NCI-H226 (cell line): ENCODE results near the gene PDCD6IP.

Experiments used
- DNase-seq: peaks from one replicate; pipeline ENCODE4 v3.0.0-alpha.2; 2015

The PDCD6IP gene

DNA sequence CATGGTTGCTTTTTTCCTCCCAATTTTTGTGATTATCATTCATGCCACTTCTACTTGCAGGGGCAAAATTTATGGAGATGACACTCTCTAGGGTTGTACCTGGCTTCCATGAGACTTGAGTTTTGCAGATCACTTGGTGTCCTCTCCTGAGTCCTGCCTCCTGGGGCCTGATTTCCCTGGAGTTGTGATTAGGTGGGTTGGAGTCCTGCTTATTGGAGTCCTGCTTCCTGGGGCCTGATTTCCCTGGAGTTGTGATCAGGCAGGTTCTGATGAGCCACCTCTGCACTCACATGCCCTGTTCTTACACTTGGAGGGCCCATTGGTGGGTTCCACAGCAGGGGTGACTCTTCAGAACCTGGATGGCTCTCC is 102.0 kb downstream of the PDCD6IP start:
- DNase-seq: no peak

DNA sequence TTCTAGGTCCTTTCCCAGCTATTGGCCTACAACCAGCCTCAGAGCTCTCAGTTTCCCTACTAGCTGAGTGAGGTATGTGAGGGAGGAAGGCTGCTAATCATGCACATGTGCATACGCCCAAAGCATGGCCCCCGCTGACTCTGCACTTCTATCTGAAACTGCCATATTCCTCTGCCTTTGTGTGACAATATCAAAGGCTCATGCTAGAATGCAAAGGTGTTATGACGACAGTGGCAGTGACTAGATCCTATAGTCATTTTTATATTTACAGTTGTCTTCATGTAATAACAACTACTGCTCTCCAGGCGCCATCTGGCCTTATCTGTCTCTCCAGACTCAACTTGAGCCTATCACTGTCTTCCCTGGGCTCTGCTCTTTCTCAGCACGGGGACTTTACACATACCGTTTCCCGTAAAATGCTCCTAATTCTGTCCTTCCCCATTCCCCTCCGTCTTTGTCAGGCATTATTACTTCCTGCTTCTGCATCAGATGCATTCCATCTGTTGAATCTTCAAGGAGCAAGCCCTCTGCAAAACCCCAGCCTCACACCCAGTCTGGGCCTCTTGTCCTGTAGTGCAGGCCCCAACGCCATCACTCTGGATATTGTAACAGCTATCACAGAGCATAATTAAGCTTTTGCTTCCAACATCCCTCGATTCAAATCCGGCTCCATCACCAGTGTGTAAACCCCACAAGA is 102.5 kb downstream of the PDCD6IP start:
- DNase-seq: no peak

DNA sequence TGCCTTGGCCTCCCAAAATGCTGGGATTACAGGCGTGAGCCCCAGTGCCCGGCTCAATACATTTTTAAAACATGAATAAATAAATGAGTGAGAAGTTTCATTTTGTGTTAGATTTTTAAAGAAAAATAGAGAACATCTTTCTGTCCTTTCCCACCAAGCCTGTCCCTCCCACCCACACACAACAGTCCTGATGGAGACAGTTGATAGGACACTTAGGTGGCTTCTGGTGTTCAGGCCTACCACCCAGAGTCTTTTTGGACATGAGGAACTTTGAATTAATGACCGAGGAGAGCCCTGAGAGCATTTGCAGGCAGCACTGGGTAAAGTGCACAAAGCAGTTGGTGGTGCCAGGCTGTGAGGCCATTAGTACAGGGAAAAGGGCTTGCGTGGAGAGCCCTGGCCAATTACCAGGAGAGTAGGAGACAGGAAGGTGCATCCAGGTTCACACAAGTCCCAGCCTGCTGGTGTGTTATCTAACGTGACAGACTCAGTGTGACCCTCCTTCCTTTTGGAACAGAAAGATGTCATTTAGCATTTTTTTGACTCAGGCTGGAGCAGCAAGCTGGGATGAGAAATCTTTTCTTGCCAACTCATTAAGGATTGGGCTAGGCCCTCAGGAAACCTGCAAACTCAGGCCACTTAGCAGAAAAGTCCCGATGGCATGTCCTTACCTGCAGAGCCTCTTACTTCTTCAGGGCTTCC is 103.6 kb downstream of the PDCD6IP start:
- no peak for DNase-seq

DNA sequence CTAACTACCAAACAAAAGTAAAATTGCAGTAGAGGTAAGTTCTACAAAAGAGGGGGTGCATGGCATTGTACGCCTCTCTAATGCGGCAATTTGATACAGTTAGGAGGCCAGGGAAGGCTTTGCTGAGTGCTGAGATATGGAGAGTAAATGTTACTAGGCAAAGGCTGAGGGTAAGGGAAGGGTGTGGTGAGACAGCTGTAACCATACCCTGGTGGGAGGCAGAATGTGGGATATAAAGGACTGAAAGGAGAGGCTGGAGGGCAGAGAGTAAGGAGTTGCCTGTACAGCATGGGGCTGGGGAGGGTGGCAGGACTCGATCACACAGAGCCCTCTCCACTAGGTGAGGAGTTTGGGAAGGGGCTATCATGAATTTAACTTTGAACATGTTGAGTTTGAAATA is 106.3 kb downstream of the PDCD6IP start:
- DNase-seq: no peak

DNA sequence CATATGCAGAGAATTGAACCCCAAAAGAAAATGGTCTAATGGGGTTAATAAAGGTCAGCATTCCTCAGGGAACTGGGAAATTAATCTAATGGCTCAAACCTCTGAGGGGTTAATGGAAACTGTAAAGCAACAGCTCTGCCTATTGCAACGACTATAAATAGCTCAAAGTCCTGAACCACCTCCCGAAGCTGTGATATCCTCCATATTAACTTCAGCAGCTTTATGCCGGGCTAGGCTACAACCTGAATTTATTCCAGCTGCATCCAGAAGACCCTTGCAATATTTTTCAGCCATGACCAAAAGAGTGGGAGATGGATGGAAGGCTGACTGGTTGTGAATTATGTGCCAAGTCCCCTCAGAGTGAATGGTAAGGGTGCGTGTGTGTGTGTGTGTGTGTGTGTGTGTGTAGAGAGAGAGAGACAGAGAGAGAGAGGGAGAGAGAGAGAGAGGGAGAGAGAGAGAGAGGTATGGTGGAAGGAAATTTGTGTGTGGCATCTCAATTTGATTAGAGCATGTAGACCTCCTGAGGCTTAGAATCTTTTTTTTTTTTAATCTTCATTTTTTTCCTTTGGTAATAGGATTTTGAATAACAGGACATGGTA is 109.9 kb downstream of the PDCD6IP start:
- DNase-seq: no peak

DNA sequence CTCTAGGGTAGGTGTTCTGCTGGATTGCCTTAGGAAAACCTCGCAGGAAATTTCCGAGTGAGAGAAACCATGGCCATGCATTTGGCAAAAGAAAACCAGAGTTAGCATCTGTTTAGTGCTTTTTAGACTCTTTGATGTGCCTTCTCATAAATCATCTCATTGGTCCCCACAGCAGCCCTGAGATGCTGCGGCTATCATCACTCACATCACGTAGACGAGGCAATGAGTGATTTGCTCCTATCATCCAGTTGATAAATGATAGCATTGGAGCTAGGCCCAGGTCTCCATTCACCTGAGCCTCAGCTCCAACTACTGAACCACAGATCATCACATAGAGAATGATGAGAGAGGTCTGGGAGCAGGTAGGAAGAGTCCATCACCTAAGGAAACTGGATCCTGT is 111.1 kb downstream of the PDCD6IP start:
- no peak for DNase-seq

DNA sequence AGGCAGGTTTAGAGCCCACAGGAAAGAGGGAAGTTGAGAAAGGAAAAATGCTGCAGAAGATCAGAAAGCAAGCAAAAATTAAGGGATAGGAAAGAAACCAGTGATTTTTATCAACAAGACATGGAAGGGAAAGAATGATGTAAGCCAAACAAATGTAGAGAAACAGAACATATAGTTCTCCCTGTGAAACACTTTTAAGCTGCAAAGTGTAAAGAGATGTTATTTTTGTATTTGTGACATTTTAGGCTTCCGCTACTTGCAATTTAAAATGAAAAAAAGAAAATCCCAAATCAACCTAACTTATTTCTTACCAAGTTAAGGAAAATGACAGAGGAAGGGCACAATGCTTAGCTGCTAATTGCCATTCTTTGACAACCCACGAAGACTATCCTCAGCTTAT is 111.6 kb downstream of the PDCD6IP start:
- DNase-seq: no peak

DNA sequence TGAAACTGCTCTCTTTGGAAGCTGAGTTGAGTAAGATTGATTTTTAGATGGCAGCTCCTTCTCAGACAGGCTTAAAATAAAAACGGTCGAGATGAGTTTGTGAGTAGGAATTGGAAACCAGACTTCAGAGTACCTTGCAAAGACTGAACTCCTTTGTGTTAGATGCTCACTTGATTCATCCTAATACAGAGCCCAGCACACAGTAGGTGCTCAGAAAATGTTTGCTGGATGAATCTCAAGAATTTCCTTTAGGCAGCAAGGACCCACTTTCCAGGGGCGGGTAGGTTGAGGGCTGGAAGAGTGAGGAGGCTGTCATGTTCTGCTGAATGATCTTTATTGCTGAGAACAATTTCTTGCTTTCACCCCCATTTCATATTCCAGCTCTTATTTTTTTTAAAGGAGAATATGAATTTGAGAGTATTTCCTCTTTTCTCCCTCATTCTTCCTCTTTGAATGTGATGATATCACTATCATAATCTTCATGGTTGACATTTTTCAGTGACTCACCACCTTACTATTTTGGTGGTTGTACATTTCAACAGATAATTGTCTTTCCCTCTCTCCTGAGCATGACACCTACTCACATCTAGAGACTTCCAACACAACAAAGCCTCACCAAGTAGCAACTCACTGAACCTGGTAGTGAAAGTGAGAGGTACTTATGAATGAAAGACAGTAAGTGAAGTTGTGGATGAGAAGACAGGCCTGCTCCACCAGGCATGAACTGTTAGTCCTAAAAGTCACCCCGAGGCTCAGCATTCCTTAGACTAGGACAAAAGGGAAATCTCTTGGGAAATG is 113.3 kb downstream of the PDCD6IP start:
- DNase-seq: peak; percentile 85

DNA sequence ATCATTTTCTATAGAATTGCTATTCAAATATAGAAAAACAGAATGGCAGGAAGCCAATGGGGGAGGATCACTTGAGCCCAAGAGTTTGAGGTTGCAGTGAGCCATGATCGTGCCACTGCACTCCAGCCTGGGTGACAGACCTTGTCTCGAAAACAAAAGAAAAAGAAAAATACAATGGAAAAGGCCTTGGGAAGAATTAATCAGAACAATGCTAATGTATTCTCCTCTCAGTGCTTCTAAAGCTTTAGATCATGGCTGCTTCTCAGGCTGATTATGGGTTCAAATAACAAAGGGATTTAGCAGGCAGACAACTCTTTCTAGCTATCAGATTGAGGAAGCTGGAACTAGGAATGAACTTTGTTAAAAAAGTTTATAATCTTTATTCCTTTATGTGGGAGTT is 115.8 kb downstream of the PDCD6IP start:
- DNase-seq: no peak

DNA sequence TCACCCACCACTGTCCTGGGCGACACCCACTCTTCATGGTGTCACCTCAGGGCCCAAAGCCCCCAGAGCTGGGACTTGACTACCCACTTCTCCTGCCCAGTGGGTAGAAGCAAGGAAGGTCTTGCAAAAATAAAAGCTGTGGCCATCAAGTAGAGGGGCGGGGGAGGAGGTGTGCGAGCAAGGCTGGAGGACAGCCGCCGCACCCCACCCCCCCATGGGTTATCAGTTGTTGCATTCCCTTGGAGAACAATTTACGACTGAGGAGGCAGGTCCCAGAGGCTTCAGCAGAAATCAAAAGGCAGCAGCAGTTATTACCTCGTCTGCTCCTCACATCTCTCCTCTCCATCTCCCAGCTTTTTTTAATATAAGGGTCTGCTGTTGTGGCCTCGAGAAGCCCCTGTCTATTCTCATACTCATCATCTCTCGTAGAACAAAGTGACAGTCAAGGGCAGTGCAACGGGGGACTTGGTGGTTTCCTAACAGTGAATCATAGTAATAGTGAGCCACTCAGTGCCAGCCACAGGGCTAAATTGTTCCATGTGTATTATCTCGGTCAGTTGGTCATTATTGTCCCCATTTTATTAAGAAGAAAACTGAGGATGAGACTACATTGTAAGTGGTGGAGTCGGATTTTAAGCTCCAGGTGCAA is 116.4 kb downstream of the PDCD6IP start:
- no peak for DNase-seq

DNA sequence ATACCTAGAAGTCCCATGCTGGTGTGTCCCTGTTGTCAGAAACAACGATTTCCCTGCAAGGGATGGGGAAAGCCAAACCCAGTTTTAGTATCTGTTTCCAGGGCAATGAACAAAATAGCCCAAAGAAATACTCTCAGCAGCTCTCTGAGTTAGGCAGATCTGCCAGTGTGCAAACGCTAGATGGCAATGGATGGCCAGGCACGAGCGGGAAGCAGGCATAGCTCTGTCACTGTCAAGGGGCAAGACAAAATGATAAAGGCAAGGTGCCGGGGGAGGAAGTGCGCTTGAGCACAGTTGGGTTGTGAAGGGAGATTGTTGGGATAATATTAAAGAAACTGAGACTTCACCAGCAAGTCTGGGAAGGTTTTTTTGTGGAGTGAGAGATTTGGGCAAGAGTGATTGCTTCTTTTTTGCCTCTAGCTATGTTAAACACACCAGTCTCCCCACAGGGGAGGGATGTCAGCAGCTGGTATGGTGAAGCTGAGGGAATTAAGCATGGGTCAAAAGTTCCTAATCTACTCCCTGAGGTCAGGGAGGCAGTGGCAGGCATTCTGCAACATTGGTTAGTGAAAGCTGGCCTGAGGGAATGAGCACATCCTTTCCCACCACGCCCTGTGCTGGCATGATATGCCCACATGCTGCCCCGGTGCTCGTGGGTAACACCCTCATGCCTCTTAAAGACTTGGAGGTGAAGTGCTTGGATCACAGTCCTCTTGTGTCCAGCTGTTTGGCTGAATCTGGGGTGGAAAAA is 117.5 kb downstream of the PDCD6IP start:
- DNase-seq: peak; percentile 83

DNA sequence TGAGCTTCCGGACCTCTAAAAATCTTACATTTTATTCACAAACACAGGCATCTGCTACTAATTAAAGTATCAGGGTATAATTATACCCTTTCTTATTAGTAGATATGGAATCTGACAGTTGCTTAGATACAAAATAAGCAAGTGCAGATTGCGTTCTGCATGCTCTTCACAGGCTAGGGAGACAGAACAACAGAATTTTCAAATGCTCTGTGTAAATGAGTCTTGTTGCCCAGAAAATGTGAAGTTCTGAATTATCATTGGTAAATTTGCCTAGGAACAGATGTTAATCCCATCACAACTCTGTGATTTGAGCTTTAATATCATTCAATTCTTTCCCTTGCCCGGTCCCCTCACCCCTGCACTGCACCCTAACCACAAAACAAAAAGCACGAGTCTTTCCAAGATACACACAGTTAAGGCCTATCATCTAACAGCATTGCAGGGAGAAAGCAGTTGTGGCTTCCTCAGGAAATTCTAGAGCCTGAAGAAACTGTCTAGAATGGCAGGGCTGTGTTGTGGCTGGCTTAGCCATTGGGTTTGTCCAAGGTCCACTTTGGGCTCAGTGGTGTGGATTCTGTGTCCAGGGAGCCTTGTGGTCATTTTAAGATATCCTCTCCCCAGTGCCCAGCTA is 119.8 kb downstream of the PDCD6IP start:
- no peak for DNase-seq
